Panc1 (cell line): ENCODE results near the gene EOLA1. TPM values are rescaled to one million over a fixed set of nuclear protein-coding genes. Genes with fewer than 3 reads are reported as not detected.

ENCODE experiments used
- ATAC-seq: fragments of 200-7000 bp; cut with Tn5 transposase; 2 replicates; pipeline ENCODE4 v1.9.1; 2020; ENCODE audit warnings: mild to moderate bottlenecking, moderate library complexity
- BruUV-seq: library from RNA; stranded (reverse); fragments of 400-500 nt; replicated peaks from 2 replicates; lab custom pipeline; 2021; lab: Mats Ljungman, UMichigan
- CTCF ChIA-PET: fragments of 300-600 bp; sonication (Branson Sonifier 250); formaldehyde crosslinking; loops from one replicate; lab custom pipeline; 2022; ENCODE audit warnings: antibody characterized with exemption; lab: Charles Lee
- POLR2A ChIA-PET: fragments of 300-600 bp; sonication (Branson Sonifier 250); formaldehyde crosslinking; loops from one replicate; lab custom pipeline; 2022; ENCODE audit warnings: antibody characterized with exemption; lab: Charles Lee
- DNase-seq: peaks from one replicate; pipeline ENCODE4 v3.0.0-alpha.2; 2010; ENCODE audit warnings: low read depth, low spot score
- H3K27ac ChIP-seq: 2 replicates; pipeline ENCODE4 v1.5.1; 2011; ENCODE audit warnings: mild to moderate bottlenecking, low read length, inconsistent platforms
- H3K27me3 ChIP-seq: fragments of 200-500 bp; sonication (Bioruptor generic); 2 replicates; pipeline ENCODE4 v1.6.0; 2014; ENCODE audit warnings: low read length, inconsistent platforms; ENCODE audit not compliant: control insufficient read depth, insufficient read depth
- H3K36me3 ChIP-seq: fragments of 200-500 bp; sonication (Bioruptor generic); 2 replicates; pipeline ENCODE4 v1.5.1; 2014; ENCODE audit warnings: inconsistent platforms, mild to moderate bottlenecking, low read length, moderate library complexity; ENCODE audit not compliant: control insufficient read depth, insufficient read depth
- H3K4me1 ChIP-seq: 2 replicates; pipeline ENCODE4 v1.5.1; 2011; ENCODE audit warnings: inconsistent platforms, mild to moderate bottlenecking, low read length, moderate library complexity; ENCODE audit not compliant: control insufficient read depth, insufficient read depth
- H3K4me3 ChIP-seq, 2 experiments: 2 replicates each; pipeline ENCODE4 v1.5.1; 2011 to 2012; ENCODE audit warnings: low read depth in 2 of 2, low read length in 2 of 2, mild to moderate bottlenecking in 2 of 2, inconsistent platforms in 1 of 2, moderate library complexity in 1 of 2
- H3K9me3 ChIP-seq: fragments of 200-500 bp; sonication (Bioruptor generic); 2 replicates; pipeline ENCODE4 v1.5.1; 2014; ENCODE audit warnings: low read depth, mild to moderate bottlenecking, inconsistent platforms, low read length, moderate library complexity; ENCODE audit not compliant: control insufficient read depth, insufficient read depth
- CTCF ChIP-seq: fragments of 450-650 bp; IDR thresholded peaks from 2 replicates; pipeline ENCODE4 v1.5.1; 2017; ENCODE audit warnings: mild to moderate bottlenecking
- POLR2AphosphoS5 ChIP-seq: IDR thresholded peaks from 2 replicates; pipeline ENCODE4 v1.6.1; 2012; ENCODE audit warnings: mild to moderate bottlenecking, low read depth, low read length, moderate library complexity
- SIN3A ChIP-seq: IDR thresholded peaks from 2 replicates; pipeline ENCODE4 v1.6.1; 2012; ENCODE audit warnings: low read depth, mild to moderate bottlenecking, low read length, moderate library complexity, borderline replicate concordance; ENCODE audit not compliant: insufficient read depth
- TCF7L2 ChIP-seq: IDR thresholded peaks from 2 replicates; pipeline ENCODE4 v1.6.1; 2011; ENCODE audit warnings: mild to moderate bottlenecking, low read depth, low read length, inconsistent platforms
- in situ Hi-C: cut with HindIII; loops from 2 replicates; pipeline ENCODE4 v1.10.0; 2016; ENCODE audit warnings: low sequenced_read_pairs, low pct_unique_long_range_greater_than_20kb
- intact Hi-C: fragments of 100-400 bp; cut with micrococcal nuclease; formaldehyde crosslinking; loops from one replicate; pipeline ENCODE4 v1.10.0; 2022; ENCODE audit not compliant: unreplicated experiment
- total RNA-seq: library from RNA; stranded (reverse); gene quantifications from one replicate; pipeline ENCODE4 v1.2.1, GENCODE V29; 2021; ENCODE audit not compliant: unreplicated experiment
- TF ChIP-seq, protein P1 (sequence below), 2 experiments: IDR thresholded peaks; 2 replicates each; pipeline ENCODE4 v1.6.1; 2011 to 2012; ENCODE audit warnings: low read depth in 2 of 2, control low read depth in 1 of 2, low read length in 1 of 2, mild to moderate bottlenecking in 1 of 2, moderate library complexity in 1 of 2; ENCODE audit not compliant: insufficient read depth in 1 of 2

Gene EOLA1
- total RNA-seq, 1 experiment from 2014 or later, result 26.8 TPM

DNA sequence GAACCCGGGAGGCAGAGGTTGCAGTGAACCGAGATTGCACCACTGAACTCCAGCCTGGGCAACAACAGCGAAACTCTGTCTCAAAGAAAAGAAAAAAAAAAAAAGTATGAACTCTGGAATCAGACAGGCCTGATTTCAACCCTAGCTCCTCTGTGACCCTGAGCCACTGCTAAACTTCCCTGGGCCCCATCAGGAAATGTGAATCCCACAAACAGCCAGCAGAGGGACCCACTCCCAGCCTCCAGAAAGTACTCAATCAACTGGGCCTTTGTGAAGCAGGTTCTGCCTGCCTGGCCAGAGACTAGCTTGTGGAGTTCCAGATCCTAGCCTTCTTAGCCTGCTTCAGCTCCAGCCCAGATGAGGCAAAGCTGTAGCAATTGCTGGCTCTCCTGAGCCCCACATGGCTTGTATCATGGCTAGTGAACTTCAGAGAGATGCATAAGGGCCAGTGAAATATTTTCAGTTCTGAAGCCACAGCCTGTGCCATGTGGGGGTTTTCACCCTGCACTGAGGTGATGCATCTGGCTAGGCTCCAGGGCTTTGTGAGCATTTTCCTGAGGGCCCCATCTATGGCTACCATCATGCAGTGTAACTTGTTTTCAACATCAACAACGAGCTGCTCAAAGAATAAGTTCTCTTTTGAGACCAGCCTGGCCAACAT lies 28.5 kb upstream of the EOLA1 start:
- H3K4me1 ChIP-seq, result no peaks in the 10 kb centered on the region
- H3K9me3 ChIP-seq, result no peaks in the 10 kb centered on the region
- intact Hi-C loops (no loop called here), in situ Hi-C loops (loop anchor here (25.0 kb wide), 1 partner anchor 1125 kb away; no protein-coding TSS in a partner anchor)
- no peak overlapping the region for H3K4me3 ChIP-seq
- no peaks in the 10 kb centered on the region for H3K27me3 ChIP-seq
- ChIA-PET POLR2A (interaction anchor here (0.5 to 0.7 kb wide), 2 partner anchors 18 to 371 kb away, joined by 4 to 10 read pairs; no protein-coding TSS in a partner anchor), CTCF (interaction anchor here (0.6 to 1.2 kb wide), 4 partner anchors 16 to 1097 kb away, joined by 3 to 9 read pairs (median 3); no protein-coding TSS in a partner anchor)
- H3K27ac ChIP-seq, result no peak overlapping the region
- DNase-seq (no peak), ATAC-seq (peak; percentile 85)
- H3K36me3 ChIP-seq, result no peaks in the 10 kb centered on the region
- BruUV-seq, result no TSS peak
- TF ChIP-seq CTCF (peak; percentile 82), SIN3A (no peak)

DNA sequence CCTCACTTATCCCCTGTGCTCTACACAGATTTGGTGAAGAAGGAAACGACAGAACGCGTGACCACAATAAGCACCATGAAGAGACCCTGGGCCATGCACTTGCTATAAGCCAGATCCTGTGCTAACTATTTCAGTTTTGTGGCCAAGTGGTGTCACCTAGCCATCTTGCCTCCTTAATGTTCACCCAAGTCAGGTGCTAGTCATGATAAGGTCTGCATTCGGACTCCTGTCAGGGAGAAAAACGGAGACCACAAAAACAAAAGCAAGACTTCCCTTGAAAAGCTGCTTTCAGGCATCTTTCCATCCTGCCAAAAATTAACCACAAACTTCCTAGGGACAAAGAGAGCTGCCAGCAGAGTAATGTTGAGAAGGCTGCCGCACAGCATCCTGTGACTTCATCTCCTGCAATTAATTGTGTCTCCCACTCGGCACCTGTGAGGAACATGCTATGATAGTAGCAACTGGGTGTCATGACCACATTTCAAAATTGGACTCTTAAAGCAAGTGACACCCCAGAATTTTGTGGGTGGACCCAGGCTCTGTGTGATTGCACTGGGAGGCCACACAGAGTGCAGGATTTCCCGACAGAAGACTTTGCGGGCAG lies 26.9 kb upstream of the EOLA1 start:
- H3K4me1 ChIP-seq, result no peaks in the 10 kb centered on the region
- ChIA-PET POLR2A (no interaction called here), CTCF (no interaction called here)
- in situ Hi-C loops, result loop anchor here (25.0 kb wide), 1 partner anchor 1123 kb away; no protein-coding TSS in a partner anchor
- no peak for DNase-seq
- no peak overlapping the region for H3K4me3 ChIP-seq
- intact Hi-C loops, result no loop called here
- H3K36me3 ChIP-seq, result no peaks in the 10 kb centered on the region
- H3K27me3 ChIP-seq, result no peaks in the 10 kb centered on the region
- no TSS peak for BruUV-seq
- TF ChIP-seq CTCF, result no peak
- TF ChIP-seq POLR2AphosphoS5, result no peak
- TF ChIP-seq TCF7L2, result no peak
- TF ChIP-seq, protein P1, sequence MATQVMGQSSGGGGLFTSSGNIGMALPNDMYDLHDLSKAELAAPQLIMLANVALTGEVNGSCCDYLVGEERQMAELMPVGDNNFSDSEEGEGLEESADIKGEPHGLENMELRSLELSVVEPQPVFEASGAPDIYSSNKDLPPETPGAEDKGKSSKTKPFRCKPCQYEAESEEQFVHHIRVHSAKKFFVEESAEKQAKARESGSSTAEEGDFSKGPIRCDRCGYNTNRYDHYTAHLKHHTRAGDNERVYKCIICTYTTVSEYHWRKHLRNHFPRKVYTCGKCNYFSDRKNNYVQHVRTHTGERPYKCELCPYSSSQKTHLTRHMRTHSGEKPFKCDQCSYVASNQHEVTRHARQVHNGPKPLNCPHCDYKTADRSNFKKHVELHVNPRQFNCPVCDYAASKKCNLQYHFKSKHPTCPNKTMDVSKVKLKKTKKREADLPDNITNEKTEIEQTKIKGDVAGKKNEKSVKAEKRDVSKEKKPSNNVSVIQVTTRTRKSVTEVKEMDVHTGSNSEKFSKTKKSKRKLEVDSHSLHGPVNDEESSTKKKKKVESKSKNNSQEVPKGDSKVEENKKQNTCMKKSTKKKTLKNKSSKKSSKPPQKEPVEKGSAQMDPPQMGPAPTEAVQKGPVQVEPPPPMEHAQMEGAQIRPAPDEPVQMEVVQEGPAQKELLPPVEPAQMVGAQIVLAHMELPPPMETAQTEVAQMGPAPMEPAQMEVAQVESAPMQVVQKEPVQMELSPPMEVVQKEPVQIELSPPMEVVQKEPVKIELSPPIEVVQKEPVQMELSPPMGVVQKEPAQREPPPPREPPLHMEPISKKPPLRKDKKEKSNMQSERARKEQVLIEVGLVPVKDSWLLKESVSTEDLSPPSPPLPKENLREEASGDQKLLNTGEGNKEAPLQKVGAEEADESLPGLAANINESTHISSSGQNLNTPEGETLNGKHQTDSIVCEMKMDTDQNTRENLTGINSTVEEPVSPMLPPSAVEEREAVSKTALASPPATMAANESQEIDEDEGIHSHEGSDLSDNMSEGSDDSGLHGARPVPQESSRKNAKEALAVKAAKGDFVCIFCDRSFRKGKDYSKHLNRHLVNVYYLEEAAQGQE (IDR thresholded peaks at IDR 0.05; ENCODE audit: insufficient read depth in 1 of 2, low read depth in 2 of 2, low read length in 1 of 2), result no peak
- no peak for TF ChIP-seq SIN3A
- ATAC-seq, result no peak
- no peak overlapping the region for H3K27ac ChIP-seq
- no peaks in the 10 kb centered on the region for H3K9me3 ChIP-seq
